ENCODE measurements around the gene TKT. TPM values are rescaled to one million over a fixed set of nuclear protein-coding genes. Genes with fewer than 3 reads are reported as not detected.

The TKT gene
- total and polyA plus RNA-seq, 8 donors = 84.9 to 385 (median 140) TPM

GRCh38 chr3:53238051-53238850 lies 17.6 kb downstream of the TKT start:
- Histone ChIP-seq H3K27me3 (no peaks in the 10 kb centered on the region), H3K36me3 (peaks cover 59 to 94% (median 87%) of the 10 kb centered on the region in 4 donors), H3K4me3 (no peak overlapping the region), H3K9me3 (no peaks in the 10 kb centered on the region), H3K4me1 (peaks cover 49 to 73% (median 64%) of the 10 kb centered on the region in 4 donors), H3K27ac (peak overlapping the region; percentile 61 to 84 (median 73))
- TF ChIP-seq POLR2A (IDR thresholded peaks at IDR 0.05) (no peak), POLR2AphosphoS5 (IDR thresholded peaks at IDR 0.05) (peak in 1 of 3 donors; percentile 82)
- WGBS, 5 donors = 72 to 100% (median 77%) methylated on average over 2 to 6 of the region's 6 CpGs
- intact Hi-C loops (cut with DNase I; ENCODE audit: low total_unique reads) = no loop called here
- peak; percentile 51 to 87 for DNase-seq

- WGBS, 5 donors = 50 to 67% (median 54%) methylated on average over 8 to 9 of the region's 9 CpGs
Observed at GRCh38 chr3:53236112-53236841, 19.5 kb downstream of the TKT start.

GRCh38 chr3:53235545-53235944 lies 20.3 kb downstream of the TKT start:
- Histone ChIP-seq H3K4me1 (peaks cover 38 to 51% (median 47%) of the 10 kb centered on the region in 4 donors), H3K4me3 (no peak overlapping the region), H3K27ac (peak overlapping the region in 4 of 5 donors; percentile 68 to 84 (median 76)), H3K36me3 (peaks cover 71 to 99% (median 97%) of the 10 kb centered on the region in 4 donors), H3K9me3 (no peaks in the 10 kb centered on the region), H3K27me3 (no peaks in the 10 kb centered on the region)
- TF ChIP-seq POLR2A (IDR thresholded peaks at IDR 0.05) = no peak
- WGBS, 5 donors = 68 to 89% (median 77%) methylated on average over 5 to 6 of the region's 6 CpGs
- DNase-seq = no peak
- intact Hi-C loops (cut with DNase I; ENCODE audit: low total_unique reads) = no loop called here

More at GRCh38 chr3:53236112-53236841, 19.5 kb downstream of the TKT start:
- TF ChIP-seq POLR2AphosphoS5 (IDR thresholded peaks at IDR 0.05) = peak in 2 of 3 donors; percentile 53 to 80
- no peak for TF ChIP-seq EP300 (IDR thresholded peaks at IDR 0.05)
- no peaks in the 10 kb centered on the region for H3K9me3 ChIP-seq
- peaks cover 70 to 99% (median 97%) of the 10 kb centered on the region in 4 donors for H3K36me3 ChIP-seq
- intact Hi-C loops (cut with DNase I; ENCODE audit: low total_unique reads) = no loop called here
- H3K27me3 ChIP-seq = no peaks in the 10 kb centered on the region
- H3K27ac ChIP-seq = peak overlapping the region in 4 of 5 donors; percentile 68 to 84 (median 76)
- peaks cover 38 to 54% (median 49%) of the 10 kb centered on the region in 4 donors for H3K4me1 ChIP-seq
- H3K4me3 ChIP-seq = no peak overlapping the region
- DNase-seq = peak; percentile 79 to 82

- H3K27ac ChIP-seq = no peak overlapping the region
- peaks cover 38 to 45% (median 41%) of the 10 kb centered on the region in 4 donors for H3K4me1 ChIP-seq
- 90 to 97% (median 94%) methylated on average over 5 to 10 of the region's 10 CpGs for WGBS, 5 donors
- no peaks in the 10 kb centered on the region for H3K27me3 ChIP-seq
- DNase-seq = no peak
- intact Hi-C loops (cut with DNase I; ENCODE audit: low total_unique reads) = no loop called here
- peaks cover 71 to 99% (median 97%) of the 10 kb centered on the region in 4 donors for H3K36me3 ChIP-seq
- TF ChIP-seq EP300 (IDR thresholded peaks at IDR 0.05) = no peak
- TF ChIP-seq CTCF (IDR thresholded peaks at IDR 0.05) = no peak
- no peak for TF ChIP-seq POLR2AphosphoS5 (IDR thresholded peaks at IDR 0.05)
- TF ChIP-seq POLR2A (IDR thresholded peaks at IDR 0.05) = no peak
- H3K9me3 ChIP-seq = no peaks in the 10 kb centered on the region
- H3K4me3 ChIP-seq = no peak overlapping the region
Observed at GRCh38 chr3:53234841-53235232, 21.0 kb downstream of the TKT start.

GRCh38 chr3:53234130-53234840 lies 21.5 kb downstream of the TKT start:
- intact Hi-C loops (cut with DNase I; ENCODE audit: low total_unique reads) = no loop called here
- TF ChIP-seq CTCF (IDR thresholded peaks at IDR 0.05) (no peak), POLR2AphosphoS5 (IDR thresholded peaks at IDR 0.05) (no peak), EP300 (IDR thresholded peaks at IDR 0.05) (no peak), POLR2A (IDR thresholded peaks at IDR 0.05) (no peak)
- Histone ChIP-seq H3K27me3 (no peaks in the 10 kb centered on the region), H3K27ac (no peak overlapping the region), H3K9me3 (no peaks in the 10 kb centered on the region), H3K36me3 (peaks cover 71 to 99% (median 97%) of the 10 kb centered on the region in 4 donors), H3K4me3 (no peak overlapping the region), H3K4me1 (peaks cover 34 to 39% (median 37%) of the 10 kb centered on the region in 4 donors)
- DNase-seq = no peak
- WGBS, 5 donors = 81 to 84% (median 83%) methylated on average over 14 to 15 of the region's 15 CpGs

Data from stomach (tissue), 9 donors.